Measurements from ENCODE around the gene PHKA2. TPM values are rescaled to one million over a fixed set of nuclear protein-coding genes. Genes with fewer than 3 reads are reported as not detected.

The PHKA2 gene
- total and polyA plus RNA-seq, 10 of the 15 experiments (the other 5 are each of a cell fraction or from before 2014, with no cell fraction given): 1.4 to 25.6 (median 15.4) TPM

GRCh38 chrX:18966624-18967023, 17.3 kb downstream of the PHKA2 start (continued):
- TF ChIP-seq, protein P1, sequence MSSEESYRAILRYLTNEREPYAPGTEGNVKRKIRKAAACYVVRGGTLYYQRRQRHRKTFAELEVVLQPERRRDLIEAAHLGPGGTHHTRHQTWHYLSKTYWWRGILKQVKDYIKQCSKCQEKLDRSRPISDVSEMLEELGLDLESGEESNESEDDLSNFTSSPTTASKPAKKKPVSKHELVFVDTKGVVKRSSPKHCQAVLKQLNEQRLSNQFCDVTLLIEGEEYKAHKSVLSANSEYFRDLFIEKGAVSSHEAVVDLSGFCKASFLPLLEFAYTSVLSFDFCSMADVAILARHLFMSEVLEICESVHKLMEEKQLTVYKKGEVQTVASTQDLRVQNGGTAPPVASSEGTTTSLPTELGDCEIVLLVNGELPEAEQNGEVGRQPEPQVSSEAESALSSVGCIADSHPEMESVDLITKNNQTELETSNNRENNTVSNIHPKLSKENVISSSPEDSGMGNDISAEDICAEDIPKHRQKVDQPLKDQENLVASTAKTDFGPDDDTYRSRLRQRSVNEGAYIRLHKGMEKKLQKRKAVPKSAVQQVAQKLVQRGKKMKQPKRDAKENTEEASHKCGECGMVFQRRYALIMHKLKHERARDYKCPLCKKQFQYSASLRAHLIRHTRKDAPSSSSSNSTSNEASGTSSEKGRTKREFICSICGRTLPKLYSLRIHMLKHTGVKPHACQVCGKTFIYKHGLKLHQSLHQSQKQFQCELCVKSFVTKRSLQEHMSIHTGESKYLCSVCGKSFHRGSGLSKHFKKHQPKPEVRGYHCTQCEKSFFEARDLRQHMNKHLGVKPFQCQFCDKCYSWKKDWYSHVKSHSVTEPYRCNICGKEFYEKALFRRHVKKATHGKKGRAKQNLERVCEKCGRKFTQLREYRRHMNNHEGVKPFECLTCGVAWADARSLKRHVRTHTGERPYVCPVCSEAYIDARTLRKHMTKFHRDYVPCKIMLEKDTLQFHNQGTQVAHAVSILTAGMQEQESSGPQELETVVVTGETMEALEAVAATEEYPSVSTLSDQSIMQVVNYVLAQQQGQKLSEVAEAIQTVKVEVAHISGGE (CRISPR knock-in tag; IDR thresholded peaks at IDR 0.05): no peak
- TF ChIP-seq CBFB (IDR thresholded peaks at IDR 0.05; ENCODE audit: low read depth) (no peak), CHD1 (IDR thresholded peaks at IDR 0.05; ENCODE audit: low read depth, low read length) (no peak), ZNF592 (IDR thresholded peaks at IDR 0.05) (no peak), ZSCAN29 (IDR thresholded peaks at IDR 0.05) (no peak), CHD2 (IDR thresholded peaks at IDR 0.05; ENCODE audit: borderline replicate concordance, low read depth, low read length) (no peak)
- TF ChIP-seq, protein P2, sequence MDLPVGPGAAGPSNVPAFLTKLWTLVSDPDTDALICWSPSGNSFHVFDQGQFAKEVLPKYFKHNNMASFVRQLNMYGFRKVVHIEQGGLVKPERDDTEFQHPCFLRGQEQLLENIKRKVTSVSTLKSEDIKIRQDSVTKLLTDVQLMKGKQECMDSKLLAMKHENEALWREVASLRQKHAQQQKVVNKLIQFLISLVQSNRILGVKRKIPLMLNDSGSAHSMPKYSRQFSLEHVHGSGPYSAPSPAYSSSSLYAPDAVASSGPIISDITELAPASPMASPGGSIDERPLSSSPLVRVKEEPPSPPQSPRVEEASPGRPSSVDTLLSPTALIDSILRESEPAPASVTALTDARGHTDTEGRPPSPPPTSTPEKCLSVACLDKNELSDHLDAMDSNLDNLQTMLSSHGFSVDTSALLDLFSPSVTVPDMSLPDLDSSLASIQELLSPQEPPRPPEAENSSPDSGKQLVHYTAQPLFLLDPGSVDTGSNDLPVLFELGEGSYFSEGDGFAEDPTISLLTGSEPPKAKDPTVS (IDR thresholded peaks at IDR 0.05; ENCODE audit: low read depth, low read length): no peak
- TF ChIP-seq, protein P3, sequence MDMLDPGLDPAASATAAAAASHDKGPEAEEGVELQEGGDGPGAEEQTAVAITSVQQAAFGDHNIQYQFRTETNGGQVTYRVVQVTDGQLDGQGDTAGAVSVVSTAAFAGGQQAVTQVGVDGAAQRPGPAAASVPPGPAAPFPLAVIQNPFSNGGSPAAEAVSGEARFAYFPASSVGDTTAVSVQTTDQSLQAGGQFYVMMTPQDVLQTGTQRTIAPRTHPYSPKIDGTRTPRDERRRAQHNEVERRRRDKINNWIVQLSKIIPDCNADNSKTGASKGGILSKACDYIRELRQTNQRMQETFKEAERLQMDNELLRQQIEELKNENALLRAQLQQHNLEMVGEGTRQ (IDR thresholded peaks at IDR 0.05; ENCODE audit: borderline replicate concordance, low read depth, low read length): no peak

Data from GM12878 (cell line).